Stomach (tissue), 9 donors: ENCODE measurements around the gene ZNF274. TPM values are rescaled to one million over a fixed set of nuclear protein-coding genes. Genes with fewer than 3 reads are reported as not detected.

Source experiments
- DNase-seq, 2 donors: peaks; one replicate each; pipeline versions ENCODE4 v3.0.0 to v3.0.0-alpha.2; 2013 to 2019
- H3K27ac ChIP-seq, 5 donors: fragments of 200-600 bp in 4 of 5; sonication (generic) in 4 of 5; one replicate each; pipeline ENCODE4 v1.5.1; 2013 to 2019; ENCODE audit warnings: mild to moderate bottlenecking in 1 of 5, moderate library complexity in 1 of 5
- H3K27me3 ChIP-seq, 3 donors: fragments of 200-600 bp; sonication (generic); one replicate each; pipeline ENCODE4 v1.5.1; 2017 to 2019; ENCODE audit warnings: mixed run types in 1 of 3
- H3K36me3 ChIP-seq, 4 donors: fragments of 200-600 bp; sonication (generic); 1 replicate in 3 of 4; 2 replicates in 1 of 4; pipeline ENCODE4 v1.5.1; 2016 to 2019
- H3K4me1 ChIP-seq, 4 donors: fragments of 200-600 bp; sonication (generic); one replicate each; pipeline ENCODE4 v1.5.1; 2016 to 2019
- H3K4me3 ChIP-seq, 4 donors: fragments of 200-600 bp; sonication (generic) in 3 of 4; one replicate each; pipeline ENCODE4 v1.5.1; 2016 to 2019; ENCODE audit warnings: mild to moderate bottlenecking in 1 of 4
- H3K9me3 ChIP-seq, 4 donors: fragments of 200-600 bp; sonication (generic); one replicate each; pipeline ENCODE4 v1.5.1; 2016 to 2019
- EP300 ChIP-seq: sonication (generic); formaldehyde crosslinking; IDR thresholded peaks from one replicate; pipeline ENCODE4 v1.6.1; 2017; ENCODE audit warnings: antibody characterized with exemption
- POLR2A ChIP-seq, 4 donors: fragments of 450-650 bp; IDR thresholded peaks; one replicate each; pipeline ENCODE4 v1.6.1; 2016; ENCODE audit warnings: antibody characterized with exemption in 4 of 4, control low read depth in 2 of 4, mild to moderate bottlenecking in 1 of 4, moderate library complexity in 1 of 4
- POLR2AphosphoS5 ChIP-seq, 3 donors: sonication (generic); formaldehyde crosslinking; IDR thresholded peaks; one replicate each; pipeline ENCODE4 v1.6.1; 2016; ENCODE audit warnings: antibody characterized with exemption in 3 of 3
- WGBS, 5 donors: extraction: QIAGEN DNeasy Blood & Tissue Kit in 3 of 5; methylation state at CpG; one replicate each; pipeline versions ENCODE4 v1.1.5 to v1.1.7; 2013 to 2018; 5-methylcytosine and 5-hydroxymethylcytosine counted together
- intact Hi-C: fragments of 100-400 bp; cut with DNase I; formaldehyde crosslinking; loops from one replicate; pipeline ENCODE4 v1.15.1; 2023; ENCODE audit warnings: low total_unique reads
- polyA plus RNA-seq, 3 donors: library from polyadenylated mRNA; stranded (reverse); fragments of 200-250 nt; gene quantifications; one replicate each; pipeline ENCODE4 v1.2.3, GENCODE V29; 2013
- total RNA-seq, 5 donors: library from RNA; depleted of rRNA; stranded (reverse); fragments of >200 nt; gene quantifications; one replicate each; pipeline versions ENCODE4 v1.1.0 to v1.2.3, GENCODE V29; 2014 to 2016
- TF ChIP-seq, protein P1 (sequence below), 7 experiments: fragments of 450-650 bp in 4 of 7; fragments of 200-600 bp in 3 of 7; sonication (generic) in 3 of 7; IDR thresholded peaks; one replicate each; pipeline ENCODE4 v1.5.1; 2016 to 2019; ENCODE audit warnings: antibody characterized with exemption in 7 of 7, control low read depth in 2 of 7, mild to moderate bottlenecking in 1 of 7
- donor health status: healthy with polysubstance abuse.
- donor health status: Bipolar disorder and iron deficiency.
- donor health status: healthy.

ZNF274 gene
- total and polyA plus RNA-seq, 8 donors: 5.9 to 46.9 (median 14.2) TPM

GRCh38 chr19:58150328-58150921 is 32.4 kb upstream of the ZNF274 start, which contains the start of gene ZNF329:
Gene ZNF329 (minus strand): TSS chr19:58150789. CDS start chr19:58129503, 21,286 bp downstream.
- no peak for TF ChIP-seq POLR2A (IDR thresholded peaks at IDR 0.05)
- peak in 2 of 3 donors; percentile 53 to 82 for TF ChIP-seq POLR2AphosphoS5 (IDR thresholded peaks at IDR 0.05)
- peaks cover 0 to 9% (median 5%) of the 10 kb centered on the region in 4 donors for H3K36me3 ChIP-seq
- peaks cover 9 to 45% (median 27%) of the 10 kb centered on the region in 4 donors for H3K9me3 ChIP-seq
- intact Hi-C loops: loop anchor here (10.0 kb wide), 1 partner anchor 136 kb away; no protein-coding TSS in a partner anchor
- 0 to 1% (median 0%) methylated on average over 52 to 62 of the region's 62 CpGs for whole genome bisulfite sequencing, 5 donors
- peaks cover 17 to 53% (median 40%) of the 10 kb centered on the region in 4 donors for H3K4me1 ChIP-seq
- no peaks in the 10 kb centered on the region for H3K27me3 ChIP-seq
- H3K4me3 ChIP-seq: peak within 1 kb of the TSS; percentile 81 to 97 (median 86)
- peak; percentile 85 to 97 for DNase-seq
- peak within 1 kb of the TSS; percentile 75 to 88 (median 86) for H3K27ac ChIP-seq

DNA sequence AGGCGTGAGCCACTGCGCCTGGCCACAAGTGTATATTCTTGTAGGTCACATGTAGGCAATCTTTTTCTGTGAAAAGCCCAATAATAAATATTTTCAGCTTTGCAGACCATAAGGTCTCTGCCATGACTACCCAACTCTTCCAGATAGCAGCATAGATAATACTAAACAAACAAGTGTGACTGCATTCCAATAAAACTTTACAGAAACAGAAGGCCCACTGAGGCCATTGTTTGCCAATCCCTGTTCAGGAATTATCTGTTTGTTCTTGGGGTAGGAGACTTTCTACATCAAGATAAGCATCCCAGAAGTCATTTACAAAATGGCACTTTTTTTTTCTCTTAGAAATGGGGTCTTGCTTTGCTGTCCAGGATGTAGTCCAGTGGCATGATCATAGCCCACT is 29.5 kb upstream of the ZNF274 start:
- TF ChIP-seq EP300 (no peak), POLR2AphosphoS5 (IDR thresholded peaks at IDR 0.05) (no peak), POLR2A (IDR thresholded peaks at IDR 0.05) (no peak)
- TF ChIP-seq, protein P1, sequence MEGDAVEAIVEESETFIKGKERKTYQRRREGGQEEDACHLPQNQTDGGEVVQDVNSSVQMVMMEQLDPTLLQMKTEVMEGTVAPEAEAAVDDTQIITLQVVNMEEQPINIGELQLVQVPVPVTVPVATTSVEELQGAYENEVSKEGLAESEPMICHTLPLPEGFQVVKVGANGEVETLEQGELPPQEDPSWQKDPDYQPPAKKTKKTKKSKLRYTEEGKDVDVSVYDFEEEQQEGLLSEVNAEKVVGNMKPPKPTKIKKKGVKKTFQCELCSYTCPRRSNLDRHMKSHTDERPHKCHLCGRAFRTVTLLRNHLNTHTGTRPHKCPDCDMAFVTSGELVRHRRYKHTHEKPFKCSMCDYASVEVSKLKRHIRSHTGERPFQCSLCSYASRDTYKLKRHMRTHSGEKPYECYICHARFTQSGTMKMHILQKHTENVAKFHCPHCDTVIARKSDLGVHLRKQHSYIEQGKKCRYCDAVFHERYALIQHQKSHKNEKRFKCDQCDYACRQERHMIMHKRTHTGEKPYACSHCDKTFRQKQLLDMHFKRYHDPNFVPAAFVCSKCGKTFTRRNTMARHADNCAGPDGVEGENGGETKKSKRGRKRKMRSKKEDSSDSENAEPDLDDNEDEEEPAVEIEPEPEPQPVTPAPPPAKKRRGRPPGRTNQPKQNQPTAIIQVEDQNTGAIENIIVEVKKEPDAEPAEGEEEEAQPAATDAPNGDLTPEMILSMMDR (IDR thresholded peaks at IDR 0.05): no peak
- intact Hi-C loops: loop anchor here (10.0 kb wide), 1 partner anchor 139 kb away; no protein-coding TSS in a partner anchor
- DNase-seq: peak in 1 of 2 donors; percentile 4
- no peak overlapping the region for H3K27ac ChIP-seq
- H3K36me3 ChIP-seq: no peaks in the 10 kb centered on the region
- H3K27me3 ChIP-seq: no peaks in the 10 kb centered on the region
- peak overlapping the region in 1 of 4 donors; percentile 83 for H3K4me3 ChIP-seq
- peaks cover 20 to 56% (median 44%) of the 10 kb centered on the region in 4 donors for H3K4me1 ChIP-seq
- peaks cover 3 to 36% (median 18%) of the 10 kb centered on the region in 4 donors for H3K9me3 ChIP-seq
- WGBS, 5 donors: 87 to 97% (median 88%) methylated on average over 2 of the region's 2 CpGs

- DNase-seq: peak; percentile 26 to 78
- intact Hi-C loops: loop anchor here (10.0 kb wide), 1 partner anchor 139 kb away; no protein-coding TSS in a partner anchor
- Histone ChIP-seq H3K27me3 (no peaks in the 10 kb centered on the region), H3K27ac (peak overlapping the region; percentile 86 to 94 (median 91)), H3K9me3 (peaks cover 4 to 35% (median 19%) of the 10 kb centered on the region in 4 donors), H3K4me1 (peaks cover 20 to 53% (median 43%) of the 10 kb centered on the region in 4 donors), H3K4me3 (peak overlapping the region; percentile 73 to 99 (median 80)), H3K36me3 (no peaks in the 10 kb centered on the region)
- 5 to 10% (median 8%) methylated on average over 12 of the region's 12 CpGs for WGBS, 5 donors
- TF ChIP-seq EP300: no peak
- TF ChIP-seq POLR2AphosphoS5 (IDR thresholded peaks at IDR 0.05): no peak
These were observed 28.6 kb upstream of the ZNF274 start for GRCh38 chr19:58154287-58154678.

DNA sequence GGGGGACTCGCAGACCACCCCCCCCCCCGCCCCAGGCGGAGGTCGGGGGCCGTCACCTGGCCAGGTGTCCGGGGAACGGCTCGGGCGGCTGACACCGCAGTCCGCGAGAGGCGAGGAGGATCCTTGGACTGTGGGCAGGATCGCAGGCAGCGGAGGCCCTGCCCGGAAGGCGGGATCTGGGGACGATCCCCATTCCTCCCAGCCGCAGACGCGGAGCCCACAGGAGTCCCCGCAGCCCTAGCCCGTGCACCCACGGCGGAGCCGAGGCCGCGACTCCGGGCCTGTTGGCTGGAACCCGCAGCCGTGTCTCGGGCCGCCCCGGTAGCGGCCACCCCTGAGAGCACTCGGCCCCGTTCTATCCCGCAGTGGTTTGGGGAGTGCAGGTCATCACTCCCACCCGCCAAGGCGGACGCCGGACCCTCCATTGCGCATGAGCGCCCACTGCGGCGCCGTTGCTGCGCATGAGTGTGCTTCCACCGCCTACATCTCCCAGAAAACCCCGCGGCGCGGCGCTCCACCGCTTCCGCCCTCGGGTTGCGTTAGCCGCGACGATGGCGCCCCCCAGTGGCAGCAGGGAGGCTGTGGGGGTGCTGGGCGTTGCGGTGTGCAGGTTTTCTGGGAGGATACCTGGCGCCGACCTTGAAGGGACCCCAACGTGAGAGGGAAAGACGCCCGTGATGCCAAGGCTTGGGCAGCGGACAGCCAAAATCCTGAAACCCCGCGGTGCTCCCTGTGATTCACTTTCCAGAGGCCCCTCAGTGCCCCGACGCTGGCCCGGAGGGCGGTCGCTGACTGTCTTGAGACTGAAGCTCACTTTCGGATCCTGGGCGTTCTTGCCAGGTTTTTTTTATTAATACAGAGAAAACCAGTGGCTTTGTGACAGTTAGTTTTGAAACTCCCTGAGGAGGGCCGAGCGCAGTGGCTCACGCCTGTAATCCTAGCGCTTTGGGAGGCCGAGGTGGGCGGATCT is 27.9 kb upstream of the ZNF274 start:
- Histone ChIP-seq H3K27ac (peak overlapping the region; percentile 86 to 94 (median 91)), H3K27me3 (no peaks in the 10 kb centered on the region), H3K9me3 (peaks cover 4 to 38% (median 19%) of the 10 kb centered on the region in 4 donors), H3K36me3 (no peaks in the 10 kb centered on the region), H3K4me3 (peak overlapping the region; percentile 73 to 99 (median 80)), H3K4me1 (peaks cover 16 to 47% (median 37%) of the 10 kb centered on the region in 4 donors)
- intact Hi-C loops: loop anchor here (10.0 kb wide), 1 partner anchor 140 kb away; no protein-coding TSS in a partner anchor
- WGBS, 5 donors: 2 to 5% (median 3%) methylated on average over 50 to 85 of the region's 85 CpGs
- peak; percentile 98 to 99 for DNase-seq
- TF ChIP-seq, protein P1 (IDR thresholded peaks at IDR 0.05): peak in 6 of 7 experiments; percentile 21 to 99 (median 97)
- peak; percentile 79 to 95 (median 83) for TF ChIP-seq POLR2AphosphoS5 (IDR thresholded peaks at IDR 0.05)
- TF ChIP-seq EP300: no peak
